KMS-11 (cell line): ENCODE measurements around the gene DDA1.

Source experiments
- H2AFZ ChIP-seq: fragments of 200-600 bp; sonication (generic); 2 replicates; pipeline ENCODE4 v1.6.1; 2016; ENCODE audit warnings: antibody characterized with exemption, mixed run types, low read depth
- H3K27ac ChIP-seq: fragments of 200-600 bp; sonication (generic); 2 replicates; pipeline ENCODE4 v1.6.1; 2016; ENCODE audit warnings: mild to moderate bottlenecking, mixed run types
- H3K27me3 ChIP-seq: fragments of 200-600 bp; sonication (generic); 2 replicates; pipeline ENCODE4 v1.6.1; 2017; ENCODE audit warnings: mild to moderate bottlenecking, low read depth, mixed run types, moderate library complexity; ENCODE audit not compliant: insufficient read depth
- H3K36me3 ChIP-seq: fragments of 200-600 bp; sonication (generic); 2 replicates; pipeline ENCODE4 v1.6.1; 2017; ENCODE audit warnings: mild to moderate bottlenecking, mixed run types; ENCODE audit not compliant: insufficient read depth
- H3K4me1 ChIP-seq: fragments of 200-600 bp; sonication (generic); 2 replicates; pipeline ENCODE4 v1.6.1; 2016; ENCODE audit warnings: mild to moderate bottlenecking, low read depth, mixed run types; ENCODE audit not compliant: poor library complexity, severe bottlenecking
- H3K4me2 ChIP-seq: fragments of 200-600 bp; sonication (generic); 2 replicates; pipeline ENCODE4 v1.7.0; 2016; ENCODE audit warnings: mild to moderate bottlenecking, mixed run types
- H3K4me3 ChIP-seq: fragments of 200-600 bp; sonication (generic); IDR thresholded peaks from 2 replicates; pipeline ENCODE4 v1.6.1; 2017; ENCODE audit warnings: low read depth, low read length, mixed read lengths; ENCODE audit not compliant: insufficient read depth
- H3K79me2 ChIP-seq: fragments of 200-600 bp; sonication (generic); 2 replicates; pipeline ENCODE4 v1.6.1; 2016; ENCODE audit warnings: low read depth, mixed run types; ENCODE audit not compliant: insufficient read depth
- H3K9ac ChIP-seq: fragments of 200-600 bp; sonication (generic); 2 replicates; pipeline ENCODE4 v1.6.1; 2016; ENCODE audit warnings: mild to moderate bottlenecking, mixed run types
- H4K20me1 ChIP-seq: fragments of 200-600 bp; sonication (generic); 2 replicates; pipeline ENCODE4 v1.6.1; 2016; ENCODE audit warnings: mild to moderate bottlenecking, mixed run types; ENCODE audit not compliant: insufficient read depth
- CTCF ChIP-seq: fragments of 200-600 bp; sonication (generic); conservative IDR thresholded peaks from 2 replicates; pipeline ENCODE4 v1.6.1; 2017; ENCODE audit warnings: low read depth, mild to moderate bottlenecking, antibody characterized with exemption, low read length, moderate library complexity, mixed read lengths

The DDA1 gene

GRCh38 chr19:17351815-17352435 is 42.6 kb downstream of the DDA1 start:
- no peaks in the 10 kb centered on the region for H3K79me2 ChIP-seq
- no peaks in the 10 kb centered on the region for H3K36me3 ChIP-seq
- no peak overlapping the region for H3K4me2 ChIP-seq
- H3K27me3 ChIP-seq: peaks cover 38% of the 10 kb centered on the region
- no peak for TF ChIP-seq CTCF
- no peaks in the 10 kb centered on the region for H4K20me1 ChIP-seq
- no peak overlapping the region for H2AFZ ChIP-seq
- no peak overlapping the region for H3K4me3 ChIP-seq
- H3K9ac ChIP-seq: no peak overlapping the region
- peaks cover 8% of the 10 kb centered on the region for H3K4me1 ChIP-seq
- H3K27ac ChIP-seq: no peak overlapping the region

GRCh38 chr19:17352608-17353280 is 43.4 kb downstream of the DDA1 start:
- H3K79me2 ChIP-seq: no peaks in the 10 kb centered on the region
- H4K20me1 ChIP-seq: no peaks in the 10 kb centered on the region
- no peak overlapping the region for H3K27ac ChIP-seq
- no peak overlapping the region for H3K4me2 ChIP-seq
- TF ChIP-seq CTCF: no peak
- H2AFZ ChIP-seq: no peak overlapping the region
- H3K36me3 ChIP-seq: no peaks in the 10 kb centered on the region
- H3K4me1 ChIP-seq: no peaks in the 10 kb centered on the region
- peaks cover 43% of the 10 kb centered on the region for H3K27me3 ChIP-seq
- H3K4me3 ChIP-seq: no peak overlapping the region
- no peak overlapping the region for H3K9ac ChIP-seq

- Histone ChIP-seq H3K27me3 (peaks cover 43% of the 10 kb centered on the region), H3K4me3 (no peak overlapping the region), H3K79me2 (no peaks in the 10 kb centered on the region), H3K9ac (no peak overlapping the region), H3K36me3 (no peaks in the 10 kb centered on the region), H2AFZ (no peak overlapping the region), H4K20me1 (no peaks in the 10 kb centered on the region), H3K27ac (no peak overlapping the region), H3K4me1 (no peaks in the 10 kb centered on the region), H3K4me2 (no peak overlapping the region)
- no peak for TF ChIP-seq CTCF
These were observed 44.0 kb downstream of the DDA1 start for GRCh38 chr19:17353386-17353785.

GRCh38 chr19:17357078-17357666 is 47.8 kb downstream of the DDA1 start:
- no peaks in the 10 kb centered on the region for H4K20me1 ChIP-seq
- H3K27me3 ChIP-seq: peaks cover 17% of the 10 kb centered on the region; the same call in 1 of the 2 replicates
- H2AFZ ChIP-seq: no peak overlapping the region
- TF ChIP-seq CTCF: no peak
- no peak overlapping the region for H3K4me2 ChIP-seq
- H3K36me3 ChIP-seq: no peaks in the 10 kb centered on the region
- H3K27ac ChIP-seq: no peak overlapping the region
- H3K79me2 ChIP-seq: no peaks in the 10 kb centered on the region
- H3K4me3 ChIP-seq: no peak overlapping the region
- H3K9ac ChIP-seq: no peak overlapping the region
- H3K4me1 ChIP-seq: no peaks in the 10 kb centered on the region
